ENCODE data around the gene B4GALT2.

The B4GALT2 gene

GRCh38 chr1:43985984-43986595 is 7.1 kb downstream of the B4GALT2 start:
- DNase-seq (ENCODE audit: extremely low read depth, insufficient read length): no peak
- no peaks in the 10 kb centered on the region for H3K27me3 ChIP-seq (replicated peaks; ENCODE audit: control insufficient read depth, insufficient read depth, low read length)
- TF ChIP-seq CTCF (IDR thresholded peaks at IDR 0.05; ENCODE audit: insufficient read depth, low read length, poor library complexity, severe bottlenecking): no peak
- H3K36me3 ChIP-seq (ENCODE audit: control insufficient read depth, insufficient read depth, low read length): peaks cover 6% of the 10 kb centered on the region
- no peak overlapping the region for H3K4me3 ChIP-seq (replicated peaks; ENCODE audit: low read depth, low read length)

GRCh38 chr1:43986712-43987111 is 7.7 kb downstream of the B4GALT2 start:
- Histone ChIP-seq H3K4me3 (replicated peaks; ENCODE audit: low read depth, low read length) (no peak overlapping the region), H3K27me3 (replicated peaks; ENCODE audit: control insufficient read depth, insufficient read depth, low read length) (no peaks in the 10 kb centered on the region), H3K36me3 (ENCODE audit: control insufficient read depth, insufficient read depth, low read length) (peaks cover 6% of the 10 kb centered on the region)
- TF ChIP-seq CTCF (IDR thresholded peaks at IDR 0.05; ENCODE audit: insufficient read depth, low read length, poor library complexity, severe bottlenecking): no peak
- no peak for DNase-seq (ENCODE audit: extremely low read depth, insufficient read length)

GRCh38 chr1:43987159-43987902 is 8.3 kb downstream of the B4GALT2 start:
- DNase-seq (ENCODE audit: extremely low read depth, insufficient read length): no peak
- peaks cover 3% of the 10 kb centered on the region for H3K36me3 ChIP-seq (ENCODE audit: control insufficient read depth, insufficient read depth, low read length)
- H3K4me3 ChIP-seq (replicated peaks; ENCODE audit: low read depth, low read length): no peak overlapping the region
- TF ChIP-seq CTCF (IDR thresholded peaks at IDR 0.05; ENCODE audit: insufficient read depth, low read length, poor library complexity, severe bottlenecking): no peak
- H3K27me3 ChIP-seq (replicated peaks; ENCODE audit: control insufficient read depth, insufficient read depth, low read length): no peaks in the 10 kb centered on the region

GRCh38 chr1:43990271-43991199 is 11.5 kb downstream of the B4GALT2 start:
- H3K4me3 ChIP-seq (replicated peaks; ENCODE audit: low read depth, low read length): peak overlapping the region; percentile 85
- H3K27me3 ChIP-seq (replicated peaks; ENCODE audit: control insufficient read depth, insufficient read depth, low read length): no peaks in the 10 kb centered on the region
- DNase-seq (ENCODE audit: extremely low read depth, insufficient read length): no peak
- no peaks in the 10 kb centered on the region for H3K36me3 ChIP-seq (ENCODE audit: control insufficient read depth, insufficient read depth, low read length)
- peak; percentile 30 for TF ChIP-seq CTCF (IDR thresholded peaks at IDR 0.05; ENCODE audit: insufficient read depth, low read length, poor library complexity, severe bottlenecking)

- no peak for DNase-seq (ENCODE audit: extremely low read depth, insufficient read length)
- H3K4me3 ChIP-seq (replicated peaks; ENCODE audit: low read depth, low read length): peak overlapping the region; percentile 85
- no peak for TF ChIP-seq CTCF (IDR thresholded peaks at IDR 0.05; ENCODE audit: insufficient read depth, low read length, poor library complexity, severe bottlenecking)
- no peaks in the 10 kb centered on the region for H3K27me3 ChIP-seq (replicated peaks; ENCODE audit: control insufficient read depth, insufficient read depth, low read length)
- no peaks in the 10 kb centered on the region for H3K36me3 ChIP-seq (ENCODE audit: control insufficient read depth, insufficient read depth, low read length)
Observed at GRCh38 chr1:43991200-43991475, 12.1 kb downstream of the B4GALT2 start.

Data from GM06990 (cell line).